K562 (cell line): ENCODE measurements around the gene YIPF2. TPM values are rescaled to one million over a fixed set of nuclear protein-coding genes. Genes with fewer than 3 reads are reported as not detected.

Experiments used
- ATF7 ChIP-seq: fragments of 450-650 bp; IDR thresholded peaks from 2 replicates; pipeline ENCODE4 v1.7.1; 2014; ENCODE audit warnings: mild to moderate bottlenecking, moderate library complexity
- BRCA1 ChIP-seq, 2 experiments: fragments of 450-650 bp in 1 of 2; sonication (generic) in 1 of 2; formaldehyde crosslinking in 1 of 2; IDR thresholded peaks; 2 replicates each; pipeline versions ENCODE4 v1.5.0 to v1.6.1; 2017 to 2020; ENCODE audit warnings: mild to moderate bottlenecking in 1 of 2, missing genetic modification reagents in 1 of 2
- CREB1 ChIP-seq, 2 experiments: sonication (generic) in 1 of 2; formaldehyde crosslinking in 1 of 2; IDR thresholded peaks; 2 replicates each; pipeline versions ENCODE4 v1.6.1 to v1.8.0; 2012 to 2022; ENCODE audit warnings: inconsistent platforms in 1 of 2, mild to moderate bottlenecking in 1 of 2, missing genetic modification reagents in 1 of 2, moderate library complexity in 1 of 2
- CREM ChIP-seq: IDR thresholded peaks from 2 replicates; pipeline ENCODE4 v1.6.1; 2014; ENCODE audit warnings: antibody characterized with exemption, low read depth
- E2F1 ChIP-seq: sonication (generic); formaldehyde crosslinking; IDR thresholded peaks from 2 replicates; pipeline ENCODE4 v1.8.1; 2023; ENCODE audit warnings: mild to moderate bottlenecking, missing genetic modification reagents, moderate library complexity
- HMGN3 ChIP-seq: IDR thresholded peaks from 2 replicates; pipeline ENCODE4 v1.6.1; 2011; ENCODE audit warnings: borderline replicate concordance, low read depth, mild to moderate bottlenecking, mixed read lengths, low read length; ENCODE audit not compliant: insufficient read length; ENCODE audit errors: extremely low read depth
- MAZ ChIP-seq, 2 experiments: fragments of 450-650 bp in 1 of 2; sonication (generic) in 1 of 2; formaldehyde crosslinking; IDR thresholded peaks in 1 of 2; conservative IDR thresholded peaks in 1 of 2; 2 replicates each; pipeline versions ENCODE4 v1.4.0 to v1.5.0; 2020; ENCODE audit warnings: mild to moderate bottlenecking in 1 of 2, missing genetic modification reagents in 1 of 2
- NR2F6 ChIP-seq: fragments of 450-650 bp; formaldehyde crosslinking; IDR thresholded peaks from 2 replicates; pipeline ENCODE4 v1.4.0; 2020; ENCODE audit warnings: mild to moderate bottlenecking
- NRF1 ChIP-seq, 2 experiments: fragments of 450-650 bp; IDR thresholded peaks in 1 of 2; conservative IDR thresholded peaks in 1 of 2; 2 replicates each; pipeline ENCODE4 v1.6.1; 2014; ENCODE audit warnings: mild to moderate bottlenecking in 2 of 2
- PHTF2 ChIP-seq: fragments of 250-450 bp; sonication (Bioruptor Pico); IDR thresholded peaks from 2 replicates; pipeline ENCODE4 v1.5.0; 2021; ENCODE audit warnings: mild to moderate bottlenecking
- POLR2A ChIP-seq: fragments of 450-650 bp; conservative IDR thresholded peaks from 2 replicates; pipeline ENCODE4 v1.6.1; 2016
- POLR2G ChIP-seq: fragments of 200-400 bp; formaldehyde crosslinking; IDR thresholded peaks from 2 replicates; pipeline ENCODE4 v1.6.1; 2017; ENCODE audit warnings: low read depth, mild to moderate bottlenecking, antibody characterized with exemption, low read length, moderate library complexity
- SMARCE1 ChIP-seq: fragments of 450-650 bp; IDR thresholded peaks from 2 replicates; pipeline ENCODE4 v1.7.1; 2016; ENCODE audit warnings: mild to moderate bottlenecking
- SP2 ChIP-seq: IDR thresholded peaks from 2 replicates; pipeline ENCODE4 v1.6.1; 2011; ENCODE audit warnings: mild to moderate bottlenecking, low read depth, low read length, moderate library complexity; ENCODE audit not compliant: poor library complexity, severe bottlenecking; ENCODE audit errors: extremely low read depth
- ZBED1 ChIP-seq: IDR thresholded peaks from 2 replicates; pipeline ENCODE4 v1.6.1; 2014
- ZFP30 ChIP-seq: fragments of 250-450 bp; sonication (Bioruptor Pico); IDR thresholded peaks from 2 replicates; pipeline ENCODE4 v1.8.0; 2022; ENCODE audit warnings: moderate library complexity, mild to moderate bottlenecking, inconsistent platforms, borderline replicate concordance
- ZNF146 ChIP-seq: IDR thresholded peaks from one replicate; pipeline ENCODE4 v1.6.1; 2018; ENCODE audit warnings: missing compliant biosample characterization; ENCODE audit not compliant: unreplicated experiment
- ZNF197 ChIP-seq: fragments of 200-800 bp; sonication (Bioruptor generic); IDR thresholded peaks from 2 replicates; pipeline ENCODE4 v1.6.1; 2016; ENCODE audit warnings: low read depth, missing genetic modification characterization, missing compliant biosample characterization
- ZNF592 ChIP-seq: fragments of 450-650 bp; IDR thresholded peaks from 2 replicates; pipeline ENCODE4 v1.6.1; 2017; ENCODE audit warnings: antibody characterized with exemption, mild to moderate bottlenecking
- ZNF740 ChIP-seq, 3 experiments: fragments of 200-800 bp in 1 of 3; sonication (Bioruptor generic) in 1 of 3; sonication (generic) in 1 of 3; formaldehyde crosslinking in 1 of 3; IDR thresholded peaks; 2 replicates each; pipeline versions ENCODE4 v1.6.1 to v1.8.0; 2016 to 2022; ENCODE audit warnings: mild to moderate bottlenecking in 2 of 3, missing compliant biosample characterization in 2 of 3, missing genetic modification characterization in 2 of 3, missing genetic modification reagents in 1 of 3
- polyA plus RNA-seq, 8 experiments: library from polyadenylated mRNA; depleted of rRNA in 4 of 8; stranded (reverse) in 5 of 8; unstranded in 3 of 8; fragments of >200 nt; fragmentation: Nextera tagmentation in 2 of 8; fragmentation: Illumina TruSeq in 1 of 8; extraction: Ambion mirVana in 2 of 8; extraction: Trizol in 1 of 8; gene quantifications; 2 replicates each; pipeline versions ENCODE4 v1.2.1 to v1.2.3, GENCODE V29; 2011 to 2014; ENCODE audit warnings: inconsistent platforms in 1 of 8, missing spikeins in 1 of 8
- total RNA-seq, 7 experiments: library from RNA; depleted of rRNA in 6 of 7; stranded (reverse); fragments of >200 nt in 6 of 7; fragmentation: Illumina TruSeq in 2 of 7; extraction: Trizol in 2 of 7; gene quantifications; 2 replicates each; pipeline versions ENCODE4 v1.2.1 to v1.2.3, GENCODE V29; 2011 to 2021; ENCODE audit warnings: low replicate concordance in 1 of 7

Gene YIPF2
- total and polyA plus RNA-seq, 9 of the 15 experiments (the other 6 are each of a cell fraction or from before 2014, with no cell fraction given): 1.3 to 65.2 (median 31.6) TPM

- peak; percentile 77 for TF ChIP-seq ZNF592
- peak in 1 of 2 experiments; percentile 45; a peak in 2 of 4 replicates for TF ChIP-seq MAZ (CRISPR knock-in tag; conservative IDR thresholded peaks at IDR 0.05 in 1 of 2, IDR thresholded peaks at IDR 0.05 in 1 of 2)
- peak; percentile 100 for TF ChIP-seq NRF1 (conservative IDR thresholded peaks at IDR 0.05 in 1 of 2, IDR thresholded peaks at IDR 0.05 in 1 of 2)
- TF ChIP-seq BRCA1 (IDR thresholded peaks at IDR 0.05): no peak
- TF ChIP-seq BRCA1 (CRISPR knock-in tag; IDR thresholded peaks at IDR 0.05): no peak
- TF ChIP-seq CREM: peak; percentile 21; the same call in 1 of the 2 replicates
- peak; percentile 97 for TF ChIP-seq POLR2A
- TF ChIP-seq E2F1 (CRISPR knock-in tag): peak; percentile 77; the same call in 1 of the 2 replicates
- no peak for TF ChIP-seq PHTF2
- TF ChIP-seq ZNF146 (CRISPR knock-in tag): no peak
- no peak for TF ChIP-seq ZBED1
- TF ChIP-seq ZNF197: peak; percentile 99
- no peak for TF ChIP-seq SP2
- TF ChIP-seq CREB1 (IDR thresholded peaks at IDR 0.05): no peak
- TF ChIP-seq CREB1 (CRISPR knock-in tag; IDR thresholded peaks at IDR 0.05): peak; percentile 68; the same call in 1 of the 2 replicates
- peak; percentile 89 for TF ChIP-seq ZNF740 (CRISPR knock-in tag; IDR thresholded peaks at IDR 0.05)
- TF ChIP-seq ZNF740 (tag; IDR thresholded peaks at IDR 0.05): 0 out of 4 replicates have a peak, but pooled peaks of 1 of the 2 experiments have one; percentile 90
- 0 out of 2 replicates have a peak, but pooled peaks have one; percentile 10 for TF ChIP-seq NR2F6 (CRISPR knock-in tag)
- peak; percentile 88 for TF ChIP-seq HMGN3
- TF ChIP-seq ATF7: peak; percentile 85
- peak; percentile 42; the same call in 1 of the 2 replicates for TF ChIP-seq SMARCE1
- TF ChIP-seq ZFP30 (CRISPR knock-in tag): no peak
- TF ChIP-seq POLR2G: peak; percentile 93
Measured at GRCh38 chr19:10960314-10961072, 32.1 kb upstream of the YIPF2 start, which contains the start of gene SMARCA4 (continued).
